Esophagus squamous epithelium (tissue), 5 donors: ENCODE data around the gene TANGO2. TPM values are rescaled to one million over a fixed set of nuclear protein-coding genes. Genes with fewer than 3 reads are reported as not detected.

ENCODE experiments used
- DNase-seq: peaks from one replicate; lab custom pipeline; 2025; lab: John Stamatoyannopoulos, UW
- H3K27ac ChIP-seq, 4 donors: fragments of 200-600 bp; sonication (generic); one replicate each; pipeline ENCODE4 v1.5.1; 2016 to 2019; ENCODE audit warnings: mild to moderate bottlenecking in 1 of 4
- H3K27me3 ChIP-seq, 4 donors: fragments of 200-600 bp; sonication (generic); 1 replicate in 3 of 4; 2 replicates in 1 of 4; pipeline versions ENCODE4 v1.5.1 to v1.6.0; 2017 to 2021; ENCODE audit warnings: antibody characterized with exemption in 1 of 4
- H3K36me3 ChIP-seq, 3 donors: fragments of 200-600 bp; sonication (generic); one replicate each; pipeline ENCODE4 v1.5.1; 2016 to 2019
- H3K4me1 ChIP-seq, 3 donors: fragments of 200-600 bp; sonication (generic); one replicate each; pipeline ENCODE4 v1.5.1; 2017 to 2019
- H3K4me3 ChIP-seq, 4 donors: fragments of 200-600 bp; sonication (generic); 1 replicate in 3 of 4; 2 replicates in 1 of 4; pipeline ENCODE4 v1.5.1; 2016 to 2019; ENCODE audit warnings: mild to moderate bottlenecking in 2 of 4, moderate library complexity in 1 of 4
- H3K9me3 ChIP-seq, 3 donors: fragments of 200-600 bp; sonication (generic); one replicate each; pipeline ENCODE4 v1.5.1; 2016 to 2019
- CTCF ChIP-seq, 6 experiments: fragments of 450-650 bp in 4 of 6; fragments of 200-600 bp in 2 of 6; sonication (generic) in 2 of 6; IDR thresholded peaks; one replicate each; pipeline ENCODE4 v1.5.1; 2016 to 2019; ENCODE audit warnings: antibody characterized with exemption in 6 of 6, mild to moderate bottlenecking in 4 of 6, moderate library complexity in 4 of 6
- POLR2A ChIP-seq, 4 donors: fragments of 450-650 bp; IDR thresholded peaks; one replicate each; pipeline ENCODE4 v1.6.1; 2017; ENCODE audit warnings: antibody characterized with exemption in 4 of 4, mild to moderate bottlenecking in 4 of 4, moderate library complexity in 3 of 4
- WGBS, 2 donors: methylation state at CpG; one replicate each; pipeline ENCODE4 v1.1.5; 2018; 5-methylcytosine and 5-hydroxymethylcytosine counted together
- intact Hi-C: fragments of 100-400 bp; cut with DNase I; formaldehyde crosslinking; loops from one replicate; pipeline ENCODE4 v1.15.0; 2022
- total RNA-seq, 4 donors: library from RNA; depleted of rRNA; stranded (reverse); fragments of >200 nt; gene quantifications; one replicate each; pipeline ENCODE4 v1.1.0, GENCODE V29; 2016
- donor health status: DM: yes; HTN: yes; CAD: no.

The TANGO2 gene
- total RNA-seq, 4 donors from 2014 or later: 14.0 to 28.2 (median 17.6) TPM

GRCh38 chr22:19980766-19981165 lies 40.1 kb upstream of the TANGO2 start:
- intact Hi-C loops: no loop called here
- Histone ChIP-seq H3K36me3 (peaks cover 0 to 40% (median 0%) of the 10 kb centered on the region in 3 donors), H3K9me3 (no peaks in the 10 kb centered on the region), H3K27me3 (no peaks in the 10 kb centered on the region), H3K27ac (no peak overlapping the region), H3K4me1 (peaks cover 13 to 40% (median 25%) of the 10 kb centered on the region in 3 donors), H3K4me3 (no peak overlapping the region)
- DNase-seq: no peak
- 93% methylated on average over 3 of the region's 7 CpGs; no CpG with 5 or more reads in 1 of the 2 donors for WGBS, 2 donors
- TF ChIP-seq CTCF (IDR thresholded peaks at IDR 0.05) (no peak), POLR2A (IDR thresholded peaks at IDR 0.05) (no peak)

- peaks cover 19 to 46% (median 31%) of the 10 kb centered on the region in 3 donors for H3K4me1 ChIP-seq
- H3K36me3 ChIP-seq: peaks cover 0 to 40% (median 0%) of the 10 kb centered on the region in 3 donors
- H3K27me3 ChIP-seq: no peaks in the 10 kb centered on the region
- whole genome bisulfite sequencing, 2 donors: 91% methylated on average over 4 of the region's 33 CpGs; no CpG with 5 or more reads in 1 of the 2 donors
- DNase-seq: no peak
- no peak overlapping the region for H3K4me3 ChIP-seq
- no peaks in the 10 kb centered on the region for H3K9me3 ChIP-seq
- H3K27ac ChIP-seq: no peak overlapping the region
- intact Hi-C loops: no loop called here
- TF ChIP-seq CTCF (IDR thresholded peaks at IDR 0.05) (no peak), POLR2A (IDR thresholded peaks at IDR 0.05) (no peak)
Measured at GRCh38 chr22:19981171-19981960, 39.5 kb upstream of the TANGO2 start.

- no peaks in the 10 kb centered on the region for H3K9me3 ChIP-seq
- 90 to 95% methylated on average over 7 to 13 of the region's 16 CpGs for WGBS, 2 donors
- H3K4me3 ChIP-seq: no peak overlapping the region
- peaks cover 28 to 54% (median 35%) of the 10 kb centered on the region in 3 donors for H3K4me1 ChIP-seq
- intact Hi-C loops: no loop called here
- H3K27ac ChIP-seq: no peak overlapping the region
- H3K36me3 ChIP-seq: peaks cover 0 to 40% (median 0%) of the 10 kb centered on the region in 3 donors
- no peak for DNase-seq
- H3K27me3 ChIP-seq: no peaks in the 10 kb centered on the region
- TF ChIP-seq POLR2A (IDR thresholded peaks at IDR 0.05) (no peak), CTCF (IDR thresholded peaks at IDR 0.05) (no peak)
Measured at GRCh38 chr22:19981961-19982920, 38.7 kb upstream of the TANGO2 start.

GRCh38 chr22:19982991-19983578 lies 37.8 kb upstream of the TANGO2 start:
- intact Hi-C loops: no loop called here
- Histone ChIP-seq H3K4me1 (peaks cover 28 to 56% (median 35%) of the 10 kb centered on the region in 3 donors), H3K4me3 (no peak overlapping the region), H3K27ac (no peak overlapping the region), H3K27me3 (no peaks in the 10 kb centered on the region), H3K36me3 (peaks cover 0 to 38% (median 0%) of the 10 kb centered on the region in 3 donors), H3K9me3 (no peaks in the 10 kb centered on the region)
- no CpG with 5 or more reads among the region's 8 CpGs for WGBS, 2 donors
- DNase-seq: no peak
- no peak for TF ChIP-seq CTCF (IDR thresholded peaks at IDR 0.05)
- TF ChIP-seq POLR2A (IDR thresholded peaks at IDR 0.05): no peak
